ENCODE results near the gene FAM187B.

DNA sequence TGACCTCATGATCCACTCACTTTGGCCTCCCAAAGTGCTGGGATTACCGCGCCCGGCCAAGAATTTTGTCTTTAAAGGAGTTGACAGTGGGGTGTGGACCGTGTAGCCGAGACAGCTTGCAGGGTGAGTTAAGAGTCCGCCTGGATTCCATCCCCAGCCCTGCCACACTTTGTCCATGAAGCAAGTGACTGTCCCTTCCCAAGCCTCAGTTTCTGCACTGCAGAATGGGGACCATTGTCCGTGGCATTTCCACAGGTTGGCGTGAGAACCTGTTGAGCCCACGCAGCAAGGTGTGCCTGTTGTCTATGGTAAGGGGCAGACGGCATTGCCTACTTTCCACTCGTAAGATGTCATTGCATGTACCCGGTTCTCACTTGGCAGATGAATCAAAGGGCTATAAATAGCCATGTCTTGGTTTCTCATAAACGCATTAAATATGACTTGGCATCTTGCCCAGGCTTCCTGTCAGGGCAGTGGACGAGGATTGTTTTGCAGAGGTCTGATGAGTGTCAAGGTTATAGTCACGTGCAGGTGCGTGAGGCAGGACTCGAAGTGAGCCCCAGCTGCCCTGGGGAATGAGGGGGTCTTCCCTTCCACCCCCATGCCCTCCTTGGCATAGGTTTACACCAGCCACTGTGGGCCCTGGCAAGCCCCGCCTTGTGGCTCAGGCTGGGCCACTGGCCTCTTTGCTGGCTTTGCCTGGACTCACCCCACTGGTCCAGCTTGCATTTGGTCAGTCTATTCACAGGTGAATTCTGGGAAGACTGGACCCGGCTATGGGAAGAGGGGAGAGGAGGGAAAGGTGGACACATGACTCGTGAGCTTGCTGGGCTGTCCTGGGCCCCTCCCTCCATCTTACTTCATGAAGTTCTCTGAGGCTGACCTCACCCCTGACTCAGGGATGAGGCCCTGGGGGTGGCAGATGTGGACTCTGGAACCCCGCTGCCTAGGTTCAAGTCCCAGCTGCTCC lies 14.6 kb downstream of the FAM187B start:
- TF ChIP-seq, protein P1, sequence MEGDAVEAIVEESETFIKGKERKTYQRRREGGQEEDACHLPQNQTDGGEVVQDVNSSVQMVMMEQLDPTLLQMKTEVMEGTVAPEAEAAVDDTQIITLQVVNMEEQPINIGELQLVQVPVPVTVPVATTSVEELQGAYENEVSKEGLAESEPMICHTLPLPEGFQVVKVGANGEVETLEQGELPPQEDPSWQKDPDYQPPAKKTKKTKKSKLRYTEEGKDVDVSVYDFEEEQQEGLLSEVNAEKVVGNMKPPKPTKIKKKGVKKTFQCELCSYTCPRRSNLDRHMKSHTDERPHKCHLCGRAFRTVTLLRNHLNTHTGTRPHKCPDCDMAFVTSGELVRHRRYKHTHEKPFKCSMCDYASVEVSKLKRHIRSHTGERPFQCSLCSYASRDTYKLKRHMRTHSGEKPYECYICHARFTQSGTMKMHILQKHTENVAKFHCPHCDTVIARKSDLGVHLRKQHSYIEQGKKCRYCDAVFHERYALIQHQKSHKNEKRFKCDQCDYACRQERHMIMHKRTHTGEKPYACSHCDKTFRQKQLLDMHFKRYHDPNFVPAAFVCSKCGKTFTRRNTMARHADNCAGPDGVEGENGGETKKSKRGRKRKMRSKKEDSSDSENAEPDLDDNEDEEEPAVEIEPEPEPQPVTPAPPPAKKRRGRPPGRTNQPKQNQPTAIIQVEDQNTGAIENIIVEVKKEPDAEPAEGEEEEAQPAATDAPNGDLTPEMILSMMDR (IDR thresholded peaks at IDR 0.05): no peak
- TF ChIP-seq POLR2A (IDR thresholded peaks at IDR 0.05): no peak
